ENCODE data around the gene LAMB1.

LAMB1 gene

GRCh38 chr7:108004220-108005142, 1.5 kb upstream of the LAMB1 start:
- TF ChIP-seq, protein P1, sequence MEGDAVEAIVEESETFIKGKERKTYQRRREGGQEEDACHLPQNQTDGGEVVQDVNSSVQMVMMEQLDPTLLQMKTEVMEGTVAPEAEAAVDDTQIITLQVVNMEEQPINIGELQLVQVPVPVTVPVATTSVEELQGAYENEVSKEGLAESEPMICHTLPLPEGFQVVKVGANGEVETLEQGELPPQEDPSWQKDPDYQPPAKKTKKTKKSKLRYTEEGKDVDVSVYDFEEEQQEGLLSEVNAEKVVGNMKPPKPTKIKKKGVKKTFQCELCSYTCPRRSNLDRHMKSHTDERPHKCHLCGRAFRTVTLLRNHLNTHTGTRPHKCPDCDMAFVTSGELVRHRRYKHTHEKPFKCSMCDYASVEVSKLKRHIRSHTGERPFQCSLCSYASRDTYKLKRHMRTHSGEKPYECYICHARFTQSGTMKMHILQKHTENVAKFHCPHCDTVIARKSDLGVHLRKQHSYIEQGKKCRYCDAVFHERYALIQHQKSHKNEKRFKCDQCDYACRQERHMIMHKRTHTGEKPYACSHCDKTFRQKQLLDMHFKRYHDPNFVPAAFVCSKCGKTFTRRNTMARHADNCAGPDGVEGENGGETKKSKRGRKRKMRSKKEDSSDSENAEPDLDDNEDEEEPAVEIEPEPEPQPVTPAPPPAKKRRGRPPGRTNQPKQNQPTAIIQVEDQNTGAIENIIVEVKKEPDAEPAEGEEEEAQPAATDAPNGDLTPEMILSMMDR (IDR thresholded peaks at IDR 0.05; ENCODE audit: low read depth, low read length), result no peak
- H3K4me3 ChIP-seq (ENCODE audit: low read depth, low read length), result no peak overlapping the region

DNA sequence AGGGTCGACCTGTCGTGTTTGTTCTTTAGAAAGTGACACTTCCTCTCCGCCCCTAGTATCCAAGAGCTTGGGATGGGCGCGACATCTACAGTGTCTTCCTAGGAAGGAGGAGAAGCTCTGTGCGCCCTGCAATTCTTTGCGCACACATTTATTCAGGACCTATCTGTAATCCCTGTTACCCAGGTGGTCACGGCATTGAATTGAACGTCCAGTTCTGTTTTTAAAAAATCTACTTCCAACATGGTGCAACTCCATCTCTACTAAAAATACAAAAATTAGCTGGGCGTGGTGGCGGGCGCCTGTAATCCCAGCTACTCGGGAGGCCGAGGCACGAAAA, 606 bp upstream of the LAMB1 start:
- peak overlapping the region; percentile 75 for H3K4me3 ChIP-seq (ENCODE audit: low read depth, low read length)
- TF ChIP-seq, protein P1 (IDR thresholded peaks at IDR 0.05; ENCODE audit: low read depth, low read length), result no peak

DNA sequence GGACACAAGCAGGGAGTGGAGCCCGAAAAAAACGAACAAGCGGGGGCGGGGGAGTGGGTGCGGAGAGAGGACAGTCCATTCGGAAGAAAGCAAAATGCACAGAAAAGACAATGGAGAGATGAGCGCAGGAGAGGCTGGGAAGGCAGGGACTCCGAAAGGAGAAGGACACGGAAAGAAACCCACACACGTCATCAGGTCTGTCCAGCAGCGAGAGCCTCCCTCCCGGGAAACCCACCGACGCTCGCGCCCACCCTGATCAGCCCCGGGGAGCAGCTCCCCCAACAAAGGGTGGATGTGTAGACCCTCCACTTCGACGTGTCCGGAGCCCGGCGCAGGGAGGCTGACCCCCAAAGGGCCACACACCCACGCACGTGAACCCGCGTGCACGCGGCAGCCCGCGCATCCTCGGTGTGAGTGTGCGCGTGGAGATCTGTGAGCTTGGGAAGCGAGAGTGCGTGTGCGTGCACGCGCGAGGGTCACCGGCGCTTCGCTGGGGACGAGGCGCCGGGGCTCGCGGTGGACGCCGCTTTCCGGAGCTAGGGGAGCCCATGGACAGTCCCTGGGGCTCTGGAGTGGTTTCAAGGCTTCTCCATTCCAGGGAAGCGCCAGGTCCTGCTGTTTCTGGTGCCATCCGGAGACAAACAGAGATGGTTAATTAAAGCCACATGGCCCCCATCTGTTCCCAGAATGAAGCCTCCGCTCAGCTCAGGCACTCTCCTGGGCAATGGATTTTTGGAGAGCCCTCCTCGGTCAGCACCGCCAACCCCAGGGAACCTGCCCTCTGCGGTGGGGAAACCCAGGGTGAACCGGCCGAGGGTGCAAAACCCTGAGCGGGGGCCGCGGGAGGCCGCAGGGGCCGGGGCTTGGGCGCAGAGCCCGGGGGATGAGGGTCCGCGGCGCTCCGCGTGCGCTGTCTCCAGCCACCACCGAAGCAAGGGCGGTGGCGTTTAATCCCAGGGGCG, 916 bp downstream of the LAMB1 start:
- H3K4me3 ChIP-seq (ENCODE audit: low read depth, low read length), result peak overlapping the region; percentile 75
- TF ChIP-seq, protein P1 (IDR thresholded peaks at IDR 0.05; ENCODE audit: low read depth, low read length), result no peak

- H3K4me3 ChIP-seq (ENCODE audit: low read depth, low read length), result peak overlapping the region; percentile 75
- TF ChIP-seq, protein P1 (IDR thresholded peaks at IDR 0.05; ENCODE audit: low read depth, low read length), result peak; percentile 28
These were observed 1.8 kb downstream of the LAMB1 start for GRCh38 chr7:108000875-108001763.

DNA sequence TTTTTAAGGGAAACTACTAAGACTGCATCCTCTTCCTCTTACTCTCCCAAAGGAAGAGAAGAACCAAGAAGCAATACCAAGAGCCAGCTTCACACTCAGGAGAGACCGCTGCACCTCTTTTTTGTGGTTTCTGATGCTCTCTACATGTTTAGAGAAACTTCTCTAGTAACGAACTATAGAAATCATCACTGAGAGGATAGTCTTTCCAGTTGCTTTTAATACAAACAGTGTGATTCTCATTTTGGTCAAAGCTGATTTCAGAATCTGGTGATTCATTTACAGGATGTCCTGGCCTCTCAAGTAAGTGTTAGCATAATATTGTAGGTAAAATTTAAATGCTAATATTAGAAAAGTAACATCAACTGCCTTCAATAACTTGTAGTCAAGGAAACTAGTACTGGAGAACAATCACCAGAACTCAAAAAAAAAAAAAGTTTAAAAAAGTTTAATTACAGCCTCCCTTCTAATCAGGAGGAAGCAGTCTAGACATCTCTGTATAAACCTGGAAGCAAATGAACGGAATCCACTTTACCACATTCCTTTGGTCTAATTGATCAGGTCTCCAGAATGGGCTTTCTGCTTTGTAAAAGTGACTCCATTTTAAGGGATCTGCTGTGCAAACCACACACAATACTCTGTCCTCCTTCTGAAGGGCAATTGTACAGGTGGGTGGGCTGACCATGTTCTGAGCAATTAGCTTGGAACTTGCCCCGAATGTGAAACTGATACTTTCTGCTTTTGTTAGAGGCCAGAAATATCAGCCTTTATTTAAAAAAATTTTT, 3.0 kb downstream of the LAMB1 start:
- peak overlapping the region; percentile 75 for H3K4me3 ChIP-seq (ENCODE audit: low read depth, low read length)
- TF ChIP-seq, protein P1 (IDR thresholded peaks at IDR 0.05; ENCODE audit: low read depth, low read length), result no peak

Measured in WI38 (cell line).